Measurements from ENCODE around the gene OR51Q1. TPM values are rescaled to one million over a fixed set of nuclear protein-coding genes. Genes with fewer than 3 reads are reported as not detected.

Gene OR51Q1
- total and polyA plus RNA-seq, 4 donors = not detected

DNA sequence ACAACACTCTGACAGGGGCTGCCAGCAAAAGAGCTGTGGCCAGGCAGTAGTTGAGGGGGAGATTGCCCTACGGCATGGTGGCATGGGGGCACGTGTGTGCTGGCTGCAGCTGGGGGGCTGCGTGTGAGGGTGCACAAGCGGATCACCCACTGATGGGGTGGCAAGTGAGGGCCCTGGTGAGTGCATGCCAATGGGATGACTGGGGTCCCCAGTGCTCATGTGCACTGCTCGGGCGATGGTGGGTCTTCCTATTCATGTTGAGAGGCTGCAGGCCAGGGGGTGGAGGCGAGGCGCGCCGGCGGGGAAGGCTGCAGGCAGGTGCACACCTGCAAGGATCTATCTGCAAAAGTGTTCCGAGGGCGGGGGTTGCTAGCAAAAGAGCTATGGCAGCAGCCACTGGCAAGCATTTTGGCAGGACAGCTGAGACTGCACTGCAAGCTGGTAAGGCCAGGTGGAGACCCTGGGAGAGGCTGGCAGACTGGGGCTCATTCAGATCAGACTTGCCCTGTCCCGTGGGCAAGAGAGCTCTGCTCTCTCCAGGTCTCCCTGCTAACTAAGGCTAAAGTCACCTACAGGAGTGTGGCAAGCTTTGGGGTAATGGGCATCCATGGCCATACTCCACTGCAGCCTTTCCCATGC, 39.2 kb downstream of the OR51Q1 start:
- DNase-seq (no peak), ATAC-seq (ENCODE audit: insufficient read depth, low FRiP score) (no peak)
- Histone ChIP-seq H3K9me3 (ENCODE audit: control insufficient read depth in 4 of 4, insufficient read depth in 3 of 4, low read length in 3 of 4) (no peaks in the 10 kb centered on the region), H3K27ac (ENCODE audit: low read depth in 1 of 2, low read length in 1 of 2) (no peak overlapping the region), H3K27me3 (ENCODE audit: control insufficient read depth in 3 of 3, insufficient read depth in 3 of 3, low read length in 2 of 3) (no peaks in the 10 kb centered on the region), H3K9ac (ENCODE audit: insufficient read depth in 1 of 2, low read length in 2 of 2) (no peak overlapping the region), H3K36me3 (ENCODE audit: control insufficient read depth in 4 of 4, insufficient read depth in 4 of 4, low read length in 4 of 4) (no peaks in the 10 kb centered on the region), H3K4me3 (no peak overlapping the region), H3K4me1 (ENCODE audit: control insufficient read depth in 5 of 5, insufficient read depth in 5 of 5, low read length in 5 of 5) (no peaks in the 10 kb centered on the region)
- 93 to 94% methylated on average over 14 of the region's 14 CpGs for WGBS, 2 donors
- TF ChIP-seq, protein P1, sequence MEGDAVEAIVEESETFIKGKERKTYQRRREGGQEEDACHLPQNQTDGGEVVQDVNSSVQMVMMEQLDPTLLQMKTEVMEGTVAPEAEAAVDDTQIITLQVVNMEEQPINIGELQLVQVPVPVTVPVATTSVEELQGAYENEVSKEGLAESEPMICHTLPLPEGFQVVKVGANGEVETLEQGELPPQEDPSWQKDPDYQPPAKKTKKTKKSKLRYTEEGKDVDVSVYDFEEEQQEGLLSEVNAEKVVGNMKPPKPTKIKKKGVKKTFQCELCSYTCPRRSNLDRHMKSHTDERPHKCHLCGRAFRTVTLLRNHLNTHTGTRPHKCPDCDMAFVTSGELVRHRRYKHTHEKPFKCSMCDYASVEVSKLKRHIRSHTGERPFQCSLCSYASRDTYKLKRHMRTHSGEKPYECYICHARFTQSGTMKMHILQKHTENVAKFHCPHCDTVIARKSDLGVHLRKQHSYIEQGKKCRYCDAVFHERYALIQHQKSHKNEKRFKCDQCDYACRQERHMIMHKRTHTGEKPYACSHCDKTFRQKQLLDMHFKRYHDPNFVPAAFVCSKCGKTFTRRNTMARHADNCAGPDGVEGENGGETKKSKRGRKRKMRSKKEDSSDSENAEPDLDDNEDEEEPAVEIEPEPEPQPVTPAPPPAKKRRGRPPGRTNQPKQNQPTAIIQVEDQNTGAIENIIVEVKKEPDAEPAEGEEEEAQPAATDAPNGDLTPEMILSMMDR (IDR thresholded peaks at IDR 0.05; ENCODE audit: control extremely low read depth, extremely low read depth) = no peak

DNA sequence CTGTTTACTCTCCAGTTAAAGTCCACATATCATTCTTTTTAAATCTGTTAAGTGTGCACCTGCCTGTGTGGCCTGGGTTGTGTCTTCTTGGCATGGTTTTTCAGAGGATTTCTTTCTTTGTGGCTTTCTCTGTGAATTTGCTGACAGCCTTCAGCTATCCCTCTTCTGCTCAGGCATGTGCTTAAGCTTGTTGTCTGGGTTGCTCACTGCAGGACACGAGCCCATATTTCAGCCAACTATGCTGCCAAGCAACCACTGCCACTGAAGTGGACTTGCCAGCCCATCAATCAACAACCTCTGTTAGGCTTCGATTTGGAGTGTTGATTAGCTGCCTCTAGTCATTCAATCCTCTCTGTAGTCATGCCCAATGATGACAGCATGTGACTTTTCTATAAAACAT, 45.6 kb downstream of the OR51Q1 start:
- Histone ChIP-seq H3K36me3 (ENCODE audit: control insufficient read depth in 4 of 4, insufficient read depth in 4 of 4, low read length in 4 of 4) (no peaks in the 10 kb centered on the region), H3K9me3 (ENCODE audit: control insufficient read depth in 4 of 4, insufficient read depth in 3 of 4, low read length in 3 of 4) (peaks cover 0 to 3% (median 0%) of the 10 kb centered on the region in 4 donors), H3K27me3 (ENCODE audit: control insufficient read depth in 3 of 3, insufficient read depth in 3 of 3, low read length in 2 of 3) (no peaks in the 10 kb centered on the region), H3K27ac (ENCODE audit: low read depth in 1 of 2, low read length in 1 of 2) (no peak overlapping the region), H3K9ac (ENCODE audit: insufficient read depth in 1 of 2, low read length in 2 of 2) (no peak overlapping the region), H3K4me3 (no peak overlapping the region), H3K4me1 (ENCODE audit: control insufficient read depth in 5 of 5, insufficient read depth in 5 of 5, low read length in 5 of 5) (peaks cover 0 to 4% (median 0%) of the 10 kb centered on the region in 5 donors)
- TF ChIP-seq, protein P1 (IDR thresholded peaks at IDR 0.05; ENCODE audit: control extremely low read depth, extremely low read depth) = no peak
- 49 to 63% methylated on average over 2 of the region's 2 CpGs for WGBS, 2 donors
- no peak for ATAC-seq (ENCODE audit: insufficient read depth, low FRiP score)
- DNase-seq = peak in 2 of 3 donors; percentile 15 to 28

Other genes starting within 250 kb of the OR51Q1 start
- not detected for gene OR51V1, start 221.4 kb upstream of the OR51Q1 start, total RNA-seq
- not detected for gene OR51V1, start 221.4 kb upstream of the OR51Q1 start, polyA plus RNA-seq
- 1,000 to 10,000 TPM in 1 of 2 donors, 100 to 1,000 TPM in 1; 848 to 1,072 TPM for gene HBB, start 195.0 kb upstream of the OR51Q1 start, total RNA-seq
- 100 to 1,000 TPM in 1 of 2 donors, 10 to 100 TPM in 1; 39.4 to 454 TPM for gene HBB, start 195.0 kb upstream of the OR51Q1 start, polyA plus RNA-seq
- 1 to 10 TPM in 1 of 2 donors, not detected in 1; 1.1 TPM for gene HBD, start 187.6 kb upstream of the OR51Q1 start, total RNA-seq
- gene HBD, start 187.6 kb upstream of the OR51Q1 start, polyA plus RNA-seq = under 1 TPM; 0.24 to 0.66 TPM
- gene HBG1, start 172.3 kb upstream of the OR51Q1 start, total RNA-seq = 10 to 100 TPM in 1 of 2 donors, 1 to 10 TPM in 1; 1.6 to 60.9 TPM
- gene HBG1, start 172.3 kb upstream of the OR51Q1 start, polyA plus RNA-seq = under 1 TPM in 1 of 2 donors, not detected in 1; 0.56 TPM
- gene HBG2, start 167.3 kb upstream of the OR51Q1 start, total RNA-seq = over 10,000 TPM in 1 of 2 donors, 1 to 10 TPM in 1; 8.2 to 13,246 TPM
- under 1 TPM; 0.31 to 1.00 TPM for gene HBG2, start 167.3 kb upstream of the OR51Q1 start, polyA plus RNA-seq
- 10 to 100 TPM in 1 of 2 donors, 1 to 10 TPM in 1; 2.1 to 14.6 TPM for gene HBE1, start 152.2 kb upstream of the OR51Q1 start, total RNA-seq
- not detected for gene HBE1, start 152.2 kb upstream of the OR51Q1 start, polyA plus RNA-seq
- 1 to 10 TPM in 1 of 2 donors, not detected in 1; 1.9 TPM for gene OR51B4, start 120.2 kb upstream of the OR51Q1 start, total RNA-seq
- not detected for gene OR51B4, start 120.2 kb upstream of the OR51Q1 start, polyA plus RNA-seq
- gene OR51B2, start 97.8 kb upstream of the OR51Q1 start, total RNA-seq = 1 to 10 TPM in 1 of 2 donors, not detected in 1; 1.9 TPM
- gene OR51B2, start 97.8 kb upstream of the OR51Q1 start, polyA plus RNA-seq = not detected
- 1 to 10 TPM in 1 of 2 donors, under 1 TPM in 1; 0.52 to 4.2 TPM for gene OR51B5, start 78.6 kb upstream of the OR51Q1 start, total RNA-seq
- under 1 TPM; 0.03 to 0.10 TPM for gene OR51B5, start 78.6 kb upstream of the OR51Q1 start, polyA plus RNA-seq
- not detected for gene OR51B6, start 70.6 kb upstream of the OR51Q1 start, total RNA-seq
- gene OR51B6, start 70.6 kb upstream of the OR51Q1 start, polyA plus RNA-seq = not detected
- not detected for gene OR51M1, start 38.3 kb upstream of the OR51Q1 start, total RNA-seq
- gene OR51M1, start 38.3 kb upstream of the OR51Q1 start, polyA plus RNA-seq = not detected
- gene OR51I1, start 19.4 kb downstream of the OR51Q1 start, total RNA-seq = 1 to 10 TPM in 1 of 2 donors, not detected in 1; 3.2 TPM
- gene OR51I1, start 19.4 kb downstream of the OR51Q1 start, polyA plus RNA-seq = not detected
- not detected for gene OR51I2, start 27.2 kb downstream of the OR51Q1 start, total RNA-seq
- not detected for gene OR51I2, start 27.2 kb downstream of the OR51Q1 start, polyA plus RNA-seq
- not detected for gene OR52D1, start 66.6 kb downstream of the OR51Q1 start, total RNA-seq
- not detected for gene OR52D1, start 66.6 kb downstream of the OR51Q1 start, polyA plus RNA-seq
- gene UBQLN3, start 87.8 kb downstream of the OR51Q1 start, total RNA-seq = 1 to 10 TPM in 1 of 2 donors, under 1 TPM in 1; 0.28 to 1.4 TPM
- gene UBQLN3, start 87.8 kb downstream of the OR51Q1 start, polyA plus RNA-seq = under 1 TPM in 1 of 2 donors, not detected in 1; 0.06 TPM
- under 1 TPM; 0.74 to 0.85 TPM for gene UBQLNL, start 94.6 kb downstream of the OR51Q1 start, total RNA-seq
- under 1 TPM; 0.16 to 0.39 TPM for gene UBQLNL, start 94.6 kb downstream of the OR51Q1 start, polyA plus RNA-seq
- 1 to 10 TPM in 1 of 2 donors, under 1 TPM in 1; 0.40 to 2.8 TPM for gene OR52H1, start 126.4 kb downstream of the OR51Q1 start, total RNA-seq
- gene OR52H1, start 126.4 kb downstream of the OR51Q1 start, polyA plus RNA-seq = under 1 TPM in 1 of 2 donors, not detected in 1; 0.03 TPM
- not detected for gene OR52B6, start 158.8 kb downstream of the OR51Q1 start, total RNA-seq
- not detected for gene OR52B6, start 158.8 kb downstream of the OR51Q1 start, polyA plus RNA-seq
- gene TRIM6, start 174.5 kb downstream of the OR51Q1 start, total RNA-seq = 1 to 10 TPM; 2.5 to 4.2 TPM
- gene TRIM6, start 174.5 kb downstream of the OR51Q1 start, polyA plus RNA-seq = 1 to 10 TPM; 2.1 to 3.1 TPM
- gene TRIM34, start 202.9 kb downstream of the OR51Q1 start, total RNA-seq = 10 to 100 TPM in 1 of 2 donors, 1 to 10 TPM in 1; 8.5 to 10.9 TPM
- 1 to 10 TPM; 4.1 to 8.0 TPM for gene TRIM34, start 202.9 kb downstream of the OR51Q1 start, polyA plus RNA-seq

Data from lung (tissue), 12 donors.